ENCODE measurements around the gene ZCCHC14. TPM values are rescaled to one million over a fixed set of nuclear protein-coding genes. Genes with fewer than 3 reads are reported as not detected.
A peak's percentile ranks its signal among the peaks of the same experiment; 100 is the strongest.
"Not testable (repeated sequence)": the region's sequence is repeated elsewhere in the genome, so short reads cannot be mapped to it uniquely, and the experiment has no call there.

The ZCCHC14 gene
- total RNA-seq, 1 experiment from 2014 or later = 27.7 TPM

DNA sequence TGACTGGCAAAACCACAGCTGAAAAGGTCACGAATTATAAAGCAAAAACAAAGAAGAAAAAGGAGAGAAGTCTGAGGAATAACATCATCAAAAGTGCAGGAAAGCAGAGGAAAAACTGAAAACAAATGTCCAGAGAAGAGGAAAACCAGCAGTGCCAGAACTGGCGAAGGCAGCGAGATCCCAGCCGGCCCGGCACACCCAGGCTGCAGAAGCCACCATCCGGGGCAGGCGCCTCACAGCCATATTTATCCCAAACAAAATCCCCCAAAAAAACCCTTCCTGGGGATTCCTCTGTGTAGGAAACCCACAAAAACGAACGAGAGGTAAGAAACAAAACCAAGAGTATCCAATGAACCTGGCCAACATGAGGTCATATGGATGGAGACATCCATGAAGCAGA, 10.6 kb downstream of the ZCCHC14 start:
- H3K9me3 Mint-ChIP-seq = no peaks in the 10 kb centered on the region
- Histone ChIP-seq H3K4me2 (ENCODE audit: insufficient read depth, insufficient read length, low read length) (no peak overlapping the region), H2BK120ac (ENCODE audit: low read depth, low read length, poor library complexity, severe bottlenecking) (no peak overlapping the region), H4K91ac (ENCODE audit: insufficient read length, low read depth, low read length) (no peak overlapping the region), H3K4me1 (ENCODE audit: insufficient read depth, low read length) (no peaks in the 10 kb centered on the region), H3K79me2 (ENCODE audit: insufficient read depth, low read length) (peaks cover 8% of the 10 kb centered on the region; the same call in 1 of the 2 replicates), H3K27me3 (ENCODE audit: insufficient read depth, low read length) (no peaks in the 10 kb centered on the region), H2BK5ac (ENCODE audit: insufficient read length, low read length) (no peak overlapping the region), H2BK20ac (ENCODE audit: low read depth, low read length, poor library complexity, severe bottlenecking) (no peak overlapping the region), H3K9me3 (ENCODE audit: control insufficient read depth, low read depth, low read length) (no peaks in the 10 kb centered on the region), H4K8ac (replicated peaks; ENCODE audit: insufficient read length, low read depth, low read length) (no peak overlapping the region), H2BK12ac (ENCODE audit: insufficient read length, low read depth, low read length) (no peak overlapping the region), H3K56ac (ENCODE audit: insufficient read length, low read depth, low read length) (no peak overlapping the region), H3K18ac (ENCODE audit: insufficient read length, low read depth, low read length) (no peak overlapping the region), H4K5ac (ENCODE audit: insufficient read length, low read depth, low read length) (no peak overlapping the region), H2AK5ac (ENCODE audit: insufficient read length, low read length) (no peak overlapping the region), H2BK15ac (ENCODE audit: low read depth, low read length) (no peak overlapping the region), H3K14ac (ENCODE audit: insufficient read depth, low read length) (no peak overlapping the region), H4K20me1 (ENCODE audit: control insufficient read depth, insufficient read depth, insufficient read length) (no peaks in the 10 kb centered on the region), H3K23me2 (ENCODE audit: insufficient read length, low read depth, low read length, poor library complexity, severe bottlenecking) (no peaks in the 10 kb centered on the region), H2AFZ (ENCODE audit: low read length) (no peak overlapping the region), H3K79me1 (ENCODE audit: insufficient read depth, low read depth, low read length, poor library complexity, severe bottlenecking) (peaks cover 3% of the 10 kb centered on the region), H3K23ac (ENCODE audit: insufficient read length, low read depth, low read length) (no peak overlapping the region), H3T11ph (ENCODE audit: low read length) (no peak overlapping the region), H3K27ac (ENCODE audit: insufficient read length, low read depth, low read length) (no peak overlapping the region), H3K9ac (ENCODE audit: extremely low read depth, insufficient read length, low read length) (no peak overlapping the region), H3K4ac (ENCODE audit: low read depth, low read length) (no peak overlapping the region)
- H3K4me3 Mint-ChIP-seq = no peak overlapping the region
- peaks cover 0 to 12% (median 3%) of the 10 kb centered on the region in 3 experiments; a peak in 5 of 7 replicates for H3K36me3 Mint-ChIP-seq (ENCODE audit: insufficient read depth in 1 of 3, low read depth in 3 of 3)
- peak overlapping the region in 1 of 3 experiments; percentile 25; a peak in 1 of 7 replicates for H3K27ac Mint-ChIP-seq
- H3K27me3 Mint-ChIP-seq (ENCODE audit: low read depth) = no peaks in the 10 kb centered on the region
- no CpG with 5 or more reads among the region's 9 CpGs for WGBS (ENCODE audit: extremely low coverage, insufficient read length, low lambda C conversion rate)
- H3K4me1 Mint-ChIP-seq = peaks cover 23 to 24% of the 10 kb centered on the region in 2 experiments
- DNase-seq = no peak
- TF ChIP-seq, protein P1, sequence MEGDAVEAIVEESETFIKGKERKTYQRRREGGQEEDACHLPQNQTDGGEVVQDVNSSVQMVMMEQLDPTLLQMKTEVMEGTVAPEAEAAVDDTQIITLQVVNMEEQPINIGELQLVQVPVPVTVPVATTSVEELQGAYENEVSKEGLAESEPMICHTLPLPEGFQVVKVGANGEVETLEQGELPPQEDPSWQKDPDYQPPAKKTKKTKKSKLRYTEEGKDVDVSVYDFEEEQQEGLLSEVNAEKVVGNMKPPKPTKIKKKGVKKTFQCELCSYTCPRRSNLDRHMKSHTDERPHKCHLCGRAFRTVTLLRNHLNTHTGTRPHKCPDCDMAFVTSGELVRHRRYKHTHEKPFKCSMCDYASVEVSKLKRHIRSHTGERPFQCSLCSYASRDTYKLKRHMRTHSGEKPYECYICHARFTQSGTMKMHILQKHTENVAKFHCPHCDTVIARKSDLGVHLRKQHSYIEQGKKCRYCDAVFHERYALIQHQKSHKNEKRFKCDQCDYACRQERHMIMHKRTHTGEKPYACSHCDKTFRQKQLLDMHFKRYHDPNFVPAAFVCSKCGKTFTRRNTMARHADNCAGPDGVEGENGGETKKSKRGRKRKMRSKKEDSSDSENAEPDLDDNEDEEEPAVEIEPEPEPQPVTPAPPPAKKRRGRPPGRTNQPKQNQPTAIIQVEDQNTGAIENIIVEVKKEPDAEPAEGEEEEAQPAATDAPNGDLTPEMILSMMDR (conservative IDR thresholded peaks at IDR 0.05) = no peak

DNA sequence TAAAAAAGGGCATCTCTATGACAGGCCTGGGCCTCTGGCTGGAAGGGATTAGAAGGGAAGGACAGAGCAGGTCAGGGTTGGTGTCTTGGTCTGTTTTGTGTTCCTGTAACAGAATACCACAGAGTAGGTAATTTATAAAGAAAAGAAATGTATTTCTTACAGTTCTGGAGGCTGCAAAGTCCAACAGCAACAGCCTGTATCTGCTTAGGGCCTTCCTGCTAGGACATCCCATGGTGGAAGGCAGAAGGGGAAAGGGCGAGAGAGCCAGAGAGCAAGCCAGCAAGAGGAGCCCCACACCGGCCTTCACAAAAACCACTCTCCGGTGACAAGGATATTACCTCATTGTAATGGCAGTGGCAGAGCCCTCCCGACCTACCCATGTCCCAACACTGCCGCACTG, 11.1 kb downstream of the ZCCHC14 start:
- not testable (repeated sequence) for H3K9me3 ChIP-seq (ENCODE audit: control insufficient read depth, low read depth, low read length); H4K5ac ChIP-seq (ENCODE audit: insufficient read length, low read depth, low read length); H4K8ac ChIP-seq (replicated peaks; ENCODE audit: insufficient read length, low read depth, low read length); H3K56ac ChIP-seq (ENCODE audit: insufficient read length, low read depth, low read length); H2BK15ac ChIP-seq (ENCODE audit: low read depth, low read length); H3T11ph ChIP-seq (ENCODE audit: low read length); H3K27ac Mint-ChIP-seq; H3K79me1 ChIP-seq (ENCODE audit: insufficient read depth, low read depth, low read length, poor library complexity, severe bottlenecking); H2BK5ac ChIP-seq (ENCODE audit: insufficient read length, low read length); H3K23ac ChIP-seq (ENCODE audit: insufficient read length, low read depth, low read length); H2BK20ac ChIP-seq (ENCODE audit: low read depth, low read length, poor library complexity, severe bottlenecking); H2AFZ ChIP-seq (ENCODE audit: low read length); H3K9ac ChIP-seq (ENCODE audit: extremely low read depth, insufficient read length, low read length); H3K79me2 ChIP-seq (ENCODE audit: insufficient read depth, low read length); H2BK120ac ChIP-seq (ENCODE audit: low read depth, low read length, poor library complexity, severe bottlenecking); H2AK5ac ChIP-seq (ENCODE audit: insufficient read length, low read length); DNase-seq; H2BK12ac ChIP-seq (ENCODE audit: insufficient read length, low read depth, low read length); H4K91ac ChIP-seq (ENCODE audit: insufficient read length, low read depth, low read length); H3K4ac ChIP-seq (ENCODE audit: low read depth, low read length); H3K4me2 ChIP-seq (ENCODE audit: insufficient read depth, insufficient read length, low read length); H3K4me1 ChIP-seq (ENCODE audit: insufficient read depth, low read length); H3K14ac ChIP-seq (ENCODE audit: insufficient read depth, low read length); H3K23me2 ChIP-seq (ENCODE audit: insufficient read length, low read depth, low read length, poor library complexity, severe bottlenecking); H3K27me3 ChIP-seq (ENCODE audit: insufficient read depth, low read length); H3K27ac ChIP-seq (ENCODE audit: insufficient read length, low read depth, low read length); H3K18ac ChIP-seq (ENCODE audit: insufficient read length, low read depth, low read length); H3K4me3 Mint-ChIP-seq; H3K9me3 Mint-ChIP-seq; H3K27me3 Mint-ChIP-seq (ENCODE audit: low read depth); H4K20me1 ChIP-seq (ENCODE audit: control insufficient read depth, insufficient read depth, insufficient read length)
- H3K4me1 Mint-ChIP-seq = peaks cover 18 to 23% of the 10 kb centered on the region in 2 experiments
- WGBS (ENCODE audit: extremely low coverage, insufficient read length, low lambda C conversion rate) = no CpG with 5 or more reads among the region's 5 CpGs
- H3K36me3 Mint-ChIP-seq (ENCODE audit: insufficient read depth in 1 of 3, low read depth in 3 of 3) = peaks cover 0 to 12% (median 3%) of the 10 kb centered on the region in 3 experiments; a peak in 5 of 7 replicates
